ENCODE measurements around the gene OPCML.

OPCML gene

DNA sequence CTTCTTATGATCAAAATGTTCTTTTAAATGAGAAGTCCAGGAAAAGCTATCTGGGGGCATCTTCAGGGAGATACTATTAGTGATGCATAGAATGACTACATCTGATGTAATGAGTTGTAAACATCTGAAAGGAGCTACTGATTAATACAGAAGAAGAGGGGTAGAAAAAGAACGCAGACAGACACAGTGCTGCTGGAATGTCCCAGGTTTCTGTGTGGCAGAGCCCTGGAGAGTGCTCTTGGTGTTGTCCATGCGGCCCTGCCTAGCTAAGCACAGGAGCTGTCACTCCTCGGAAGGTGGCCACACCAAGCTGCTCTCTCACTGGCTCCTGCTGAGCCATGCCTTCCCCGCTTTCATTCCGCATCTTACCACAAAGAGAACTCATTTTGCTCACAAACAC is 768.8 kb downstream of the OPCML start:
- Histone ChIP-seq H3K27ac (ENCODE audit: low read depth, low read length) (no peak overlapping the region), H3K27me3 (ENCODE audit: control insufficient read depth in 1 of 2, insufficient read depth in 2 of 2, low read length in 2 of 2) (no peaks in the 10 kb centered on the region), H3K9me3 (ENCODE audit: control insufficient read depth in 1 of 2, low read length in 2 of 2) (no peaks in the 10 kb centered on the region), H3K4me3 (ENCODE audit: low read depth in 1 of 2, low read length in 2 of 2) (no peak overlapping the region), H3K4me1 (ENCODE audit: control insufficient read depth in 1 of 2, insufficient read depth in 2 of 2, low read length in 2 of 2) (no peaks in the 10 kb centered on the region), H3K9ac (ENCODE audit: low read depth in 1 of 2, low read length in 2 of 2) (no peak overlapping the region), H3K36me3 (ENCODE audit: control insufficient read depth in 1 of 2, insufficient read depth in 2 of 2, low read length in 2 of 2) (no peaks in the 10 kb centered on the region)

GRCh38 chr11:132755934-132756333 is 776.4 kb downstream of the OPCML start:
- no peaks in the 10 kb centered on the region for H3K36me3 ChIP-seq (ENCODE audit: control insufficient read depth in 1 of 2, insufficient read depth in 2 of 2, low read length in 2 of 2)
- H3K9ac ChIP-seq (ENCODE audit: low read depth in 1 of 2, low read length in 2 of 2), result no peak overlapping the region
- no peaks in the 10 kb centered on the region for H3K4me1 ChIP-seq (ENCODE audit: control insufficient read depth in 1 of 2, insufficient read depth in 2 of 2, low read length in 2 of 2)
- H3K4me3 ChIP-seq (ENCODE audit: low read depth in 1 of 2, low read length in 2 of 2), result no peak overlapping the region
- H3K27ac ChIP-seq (ENCODE audit: low read depth, low read length), result no peak overlapping the region
- H3K27me3 ChIP-seq (ENCODE audit: control insufficient read depth in 1 of 2, insufficient read depth in 2 of 2, low read length in 2 of 2), result no peaks in the 10 kb centered on the region
- no peaks in the 10 kb centered on the region for H3K9me3 ChIP-seq (ENCODE audit: control insufficient read depth in 1 of 2, low read length in 2 of 2)

- Histone ChIP-seq H3K9me3 (ENCODE audit: control insufficient read depth in 1 of 2, low read length in 2 of 2) (no peaks in the 10 kb centered on the region), H3K4me1 (ENCODE audit: control insufficient read depth in 1 of 2, insufficient read depth in 2 of 2, low read length in 2 of 2) (no peaks in the 10 kb centered on the region), H3K9ac (ENCODE audit: low read depth in 1 of 2, low read length in 2 of 2) (no peak overlapping the region), H3K4me3 (ENCODE audit: low read depth in 1 of 2, low read length in 2 of 2) (no peak overlapping the region), H3K27ac (ENCODE audit: low read depth, low read length) (no peak overlapping the region), H3K36me3 (ENCODE audit: control insufficient read depth in 1 of 2, insufficient read depth in 2 of 2, low read length in 2 of 2) (no peaks in the 10 kb centered on the region), H3K27me3 (ENCODE audit: control insufficient read depth in 1 of 2, insufficient read depth in 2 of 2, low read length in 2 of 2) (no peaks in the 10 kb centered on the region)
These were observed 780.6 kb downstream of the OPCML start for GRCh38 chr11:132751516-132752250.

DNA sequence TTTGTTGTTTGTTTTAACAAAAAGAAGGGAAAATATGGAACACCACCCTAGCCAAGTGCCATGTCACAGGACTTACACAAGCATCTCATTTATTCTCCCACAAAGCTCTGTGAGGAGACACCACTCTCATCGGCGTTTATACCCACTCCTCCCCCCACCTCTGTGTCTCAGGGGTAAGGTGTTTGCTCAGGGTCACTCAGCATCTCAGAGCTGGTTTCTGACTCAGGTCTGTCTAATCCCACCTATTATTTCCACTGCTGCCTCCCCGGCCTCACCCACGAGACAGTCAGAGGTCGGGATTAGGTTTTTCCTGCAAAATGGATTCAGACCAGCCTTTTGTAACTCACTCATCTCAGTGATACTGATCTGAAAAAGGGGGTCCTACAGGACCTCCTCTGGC is 786.0 kb downstream of the OPCML start:
- no peaks in the 10 kb centered on the region for H3K36me3 ChIP-seq (ENCODE audit: control insufficient read depth in 1 of 2, insufficient read depth in 2 of 2, low read length in 2 of 2)
- no peaks in the 10 kb centered on the region for H3K4me1 ChIP-seq (ENCODE audit: control insufficient read depth in 1 of 2, insufficient read depth in 2 of 2, low read length in 2 of 2)
- no peak overlapping the region for H3K9ac ChIP-seq (ENCODE audit: low read depth in 1 of 2, low read length in 2 of 2)
- H3K27me3 ChIP-seq (ENCODE audit: control insufficient read depth in 1 of 2, insufficient read depth in 2 of 2, low read length in 2 of 2), result no peaks in the 10 kb centered on the region
- H3K27ac ChIP-seq (ENCODE audit: low read depth, low read length), result no peak overlapping the region
- H3K9me3 ChIP-seq (ENCODE audit: control insufficient read depth in 1 of 2, low read length in 2 of 2), result no peaks in the 10 kb centered on the region
- no peak overlapping the region for H3K4me3 ChIP-seq (ENCODE audit: low read depth in 1 of 2, low read length in 2 of 2)

GRCh38 chr11:132745306-132745705 is 787.0 kb downstream of the OPCML start:
- Histone ChIP-seq H3K9ac (ENCODE audit: low read depth in 1 of 2, low read length in 2 of 2) (no peak overlapping the region), H3K27me3 (ENCODE audit: control insufficient read depth in 1 of 2, insufficient read depth in 2 of 2, low read length in 2 of 2) (no peaks in the 10 kb centered on the region), H3K4me3 (ENCODE audit: low read depth in 1 of 2, low read length in 2 of 2) (no peak overlapping the region), H3K27ac (ENCODE audit: low read depth, low read length) (no peak overlapping the region), H3K36me3 (ENCODE audit: control insufficient read depth in 1 of 2, insufficient read depth in 2 of 2, low read length in 2 of 2) (no peaks in the 10 kb centered on the region), H3K4me1 (ENCODE audit: control insufficient read depth in 1 of 2, insufficient read depth in 2 of 2, low read length in 2 of 2) (no peaks in the 10 kb centered on the region), H3K9me3 (ENCODE audit: control insufficient read depth in 1 of 2, low read length in 2 of 2) (no peaks in the 10 kb centered on the region)

DNA sequence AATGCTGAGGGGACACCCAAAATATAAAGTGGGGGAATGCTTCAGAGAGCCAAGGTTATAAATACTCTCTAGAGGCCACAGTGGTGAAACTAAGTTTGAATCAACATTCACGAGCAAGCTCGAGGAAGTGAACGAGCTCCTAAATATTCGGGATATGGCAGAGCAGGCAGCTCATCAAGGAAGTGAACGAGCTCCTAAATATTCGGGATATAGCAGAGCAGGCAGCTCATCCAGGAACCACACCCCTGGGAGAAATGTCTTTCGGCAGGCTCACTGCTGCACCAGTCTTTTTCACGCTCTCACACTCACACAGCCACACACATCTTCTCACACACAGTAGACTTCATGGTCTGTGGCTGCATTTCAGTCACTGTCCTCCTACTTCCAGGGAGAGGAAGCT is 787.5 kb downstream of the OPCML start:
- Histone ChIP-seq H3K27me3 (ENCODE audit: control insufficient read depth in 1 of 2, insufficient read depth in 2 of 2, low read length in 2 of 2) (no peaks in the 10 kb centered on the region), H3K27ac (ENCODE audit: low read depth, low read length) (no peak overlapping the region), H3K9me3 (ENCODE audit: control insufficient read depth in 1 of 2, low read length in 2 of 2) (no peaks in the 10 kb centered on the region), H3K4me1 (ENCODE audit: control insufficient read depth in 1 of 2, insufficient read depth in 2 of 2, low read length in 2 of 2) (no peaks in the 10 kb centered on the region), H3K9ac (ENCODE audit: low read depth in 1 of 2, low read length in 2 of 2) (no peak overlapping the region), H3K4me3 (ENCODE audit: low read depth in 1 of 2, low read length in 2 of 2) (no peak overlapping the region), H3K36me3 (ENCODE audit: control insufficient read depth in 1 of 2, insufficient read depth in 2 of 2, low read length in 2 of 2) (no peaks in the 10 kb centered on the region)

- H3K4me1 ChIP-seq (ENCODE audit: control insufficient read depth in 1 of 2, insufficient read depth in 2 of 2, low read length in 2 of 2), result no peaks in the 10 kb centered on the region
- no peak overlapping the region for H3K9ac ChIP-seq (ENCODE audit: low read depth in 1 of 2, low read length in 2 of 2)
- no peaks in the 10 kb centered on the region for H3K27me3 ChIP-seq (ENCODE audit: control insufficient read depth in 1 of 2, insufficient read depth in 2 of 2, low read length in 2 of 2)
- no peak overlapping the region for H3K27ac ChIP-seq (ENCODE audit: low read depth, low read length)
- no peaks in the 10 kb centered on the region for H3K36me3 ChIP-seq (ENCODE audit: control insufficient read depth in 1 of 2, insufficient read depth in 2 of 2, low read length in 2 of 2)
- no peak overlapping the region for H3K4me3 ChIP-seq (ENCODE audit: low read depth in 1 of 2, low read length in 2 of 2)
- H3K9me3 ChIP-seq (ENCODE audit: control insufficient read depth in 1 of 2, low read length in 2 of 2), result no peaks in the 10 kb centered on the region
These were observed 788.7 kb downstream of the OPCML start for GRCh38 chr11:132743601-132744000.

DNA sequence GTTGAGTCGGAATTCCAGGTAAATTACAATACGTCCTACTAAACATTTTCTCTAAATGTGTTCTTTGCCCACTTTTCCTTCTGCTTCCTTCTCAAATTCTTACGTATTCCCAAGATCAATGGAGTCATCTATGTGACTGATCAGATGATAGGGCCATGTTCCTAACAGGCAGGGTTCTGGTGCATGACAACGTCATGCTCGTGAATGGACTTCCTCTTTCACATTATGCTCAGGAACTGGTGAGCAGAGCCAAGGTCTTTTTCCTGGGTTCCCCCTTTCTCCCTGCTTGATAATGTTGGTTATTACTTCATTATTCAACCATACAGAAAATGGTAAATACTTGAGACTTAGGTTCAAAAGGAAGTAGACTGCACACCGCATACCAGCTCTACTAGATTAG is 789.4 kb downstream of the OPCML start:
- Histone ChIP-seq H3K4me1 (ENCODE audit: control insufficient read depth in 1 of 2, insufficient read depth in 2 of 2, low read length in 2 of 2) (no peaks in the 10 kb centered on the region), H3K4me3 (ENCODE audit: low read depth in 1 of 2, low read length in 2 of 2) (no peak overlapping the region), H3K36me3 (ENCODE audit: control insufficient read depth in 1 of 2, insufficient read depth in 2 of 2, low read length in 2 of 2) (no peaks in the 10 kb centered on the region), H3K27me3 (ENCODE audit: control insufficient read depth in 1 of 2, insufficient read depth in 2 of 2, low read length in 2 of 2) (no peaks in the 10 kb centered on the region), H3K9me3 (ENCODE audit: control insufficient read depth in 1 of 2, low read length in 2 of 2) (no peaks in the 10 kb centered on the region), H3K9ac (ENCODE audit: low read depth in 1 of 2, low read length in 2 of 2) (no peak overlapping the region), H3K27ac (ENCODE audit: low read depth, low read length) (no peak overlapping the region)

DNA sequence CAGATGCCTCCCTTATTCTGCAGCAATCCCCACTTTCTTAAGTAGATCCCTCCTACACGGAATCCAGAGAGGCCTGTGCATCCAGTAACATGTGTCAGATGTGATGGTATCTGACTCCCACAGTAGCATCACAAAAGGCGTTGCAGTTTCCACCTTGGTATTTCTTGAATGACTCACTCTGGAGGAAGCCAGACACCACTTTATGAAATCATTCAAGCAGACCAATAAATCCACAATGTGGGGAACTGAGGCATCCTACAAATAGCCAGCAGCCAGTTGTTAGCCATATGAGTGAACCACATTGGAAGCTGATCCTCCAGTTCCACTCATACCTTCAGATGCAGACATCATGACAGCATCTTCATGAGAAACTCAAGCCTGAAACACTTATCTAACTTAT is 798.1 kb downstream of the OPCML start:
- Histone ChIP-seq H3K27me3 (ENCODE audit: control insufficient read depth in 1 of 2, insufficient read depth in 2 of 2, low read length in 2 of 2) (no peaks in the 10 kb centered on the region), H3K27ac (ENCODE audit: low read depth, low read length) (no peak overlapping the region), H3K4me1 (ENCODE audit: control insufficient read depth in 1 of 2, insufficient read depth in 2 of 2, low read length in 2 of 2) (no peaks in the 10 kb centered on the region), H3K36me3 (ENCODE audit: control insufficient read depth in 1 of 2, insufficient read depth in 2 of 2, low read length in 2 of 2) (no peaks in the 10 kb centered on the region), H3K9ac (ENCODE audit: low read depth in 1 of 2, low read length in 2 of 2) (no peak overlapping the region), H3K9me3 (ENCODE audit: control insufficient read depth in 1 of 2, low read length in 2 of 2) (no peaks in the 10 kb centered on the region), H3K4me3 (ENCODE audit: low read depth in 1 of 2, low read length in 2 of 2) (no peak overlapping the region)

- Histone ChIP-seq H3K27ac (ENCODE audit: low read depth, low read length) (no peak overlapping the region), H3K9me3 (ENCODE audit: control insufficient read depth in 1 of 2, low read length in 2 of 2) (no peaks in the 10 kb centered on the region), H3K4me1 (ENCODE audit: control insufficient read depth in 1 of 2, insufficient read depth in 2 of 2, low read length in 2 of 2) (no peaks in the 10 kb centered on the region), H3K4me3 (ENCODE audit: low read depth in 1 of 2, low read length in 2 of 2) (no peak overlapping the region), H3K36me3 (ENCODE audit: control insufficient read depth in 1 of 2, insufficient read depth in 2 of 2, low read length in 2 of 2) (no peaks in the 10 kb centered on the region), H3K27me3 (ENCODE audit: control insufficient read depth in 1 of 2, insufficient read depth in 2 of 2, low read length in 2 of 2) (no peaks in the 10 kb centered on the region), H3K9ac (ENCODE audit: low read depth in 1 of 2, low read length in 2 of 2) (no peak overlapping the region)
These were observed 804.3 kb downstream of the OPCML start for GRCh38 chr11:132728026-132728425.

DNA sequence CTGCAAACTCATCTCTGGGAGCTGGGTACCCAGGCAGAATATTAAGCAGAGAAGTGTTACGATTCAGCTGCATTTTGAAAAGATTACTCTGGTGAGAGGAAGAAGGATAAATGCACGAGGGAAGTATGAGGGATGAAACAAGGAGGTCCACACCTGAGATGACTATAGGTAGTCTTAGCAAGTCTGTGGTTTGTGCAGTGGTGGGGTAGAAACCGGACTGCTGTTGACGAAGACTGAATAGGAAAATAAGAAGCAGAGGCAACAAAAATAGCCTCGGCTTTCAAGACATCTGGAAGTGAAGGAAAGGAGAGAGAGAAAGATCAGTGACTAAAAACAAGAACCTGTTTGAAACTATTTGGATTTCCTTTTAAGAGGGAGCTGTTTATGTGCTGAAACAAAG is 810.8 kb downstream of the OPCML start:
- Histone ChIP-seq H3K9me3 (ENCODE audit: control insufficient read depth in 1 of 2, low read length in 2 of 2) (no peaks in the 10 kb centered on the region), H3K27me3 (ENCODE audit: control insufficient read depth in 1 of 2, insufficient read depth in 2 of 2, low read length in 2 of 2) (no peaks in the 10 kb centered on the region), H3K9ac (ENCODE audit: low read depth in 1 of 2, low read length in 2 of 2) (no peak overlapping the region), H3K4me1 (ENCODE audit: control insufficient read depth in 1 of 2, insufficient read depth in 2 of 2, low read length in 2 of 2) (peaks cover 0 to 4% of the 10 kb centered on the region in 2 donors), H3K4me3 (ENCODE audit: low read depth in 1 of 2, low read length in 2 of 2) (no peak overlapping the region), H3K27ac (ENCODE audit: low read depth, low read length) (no peak overlapping the region), H3K36me3 (ENCODE audit: control insufficient read depth in 1 of 2, insufficient read depth in 2 of 2, low read length in 2 of 2) (no peaks in the 10 kb centered on the region)
